ENCODE measurements around the gene INPP4B. TPM values are rescaled to one million over a fixed set of nuclear protein-coding genes. Genes with fewer than 3 reads are reported as not detected.
A peak's percentile ranks its signal among the peaks of the same experiment; 100 is the strongest.

Gene INPP4B
- total and polyA plus RNA-seq, 2 donors (not counting 1 experiment from before 2014, with no cell fraction given): 19.7 to 22.2 TPM

DNA sequence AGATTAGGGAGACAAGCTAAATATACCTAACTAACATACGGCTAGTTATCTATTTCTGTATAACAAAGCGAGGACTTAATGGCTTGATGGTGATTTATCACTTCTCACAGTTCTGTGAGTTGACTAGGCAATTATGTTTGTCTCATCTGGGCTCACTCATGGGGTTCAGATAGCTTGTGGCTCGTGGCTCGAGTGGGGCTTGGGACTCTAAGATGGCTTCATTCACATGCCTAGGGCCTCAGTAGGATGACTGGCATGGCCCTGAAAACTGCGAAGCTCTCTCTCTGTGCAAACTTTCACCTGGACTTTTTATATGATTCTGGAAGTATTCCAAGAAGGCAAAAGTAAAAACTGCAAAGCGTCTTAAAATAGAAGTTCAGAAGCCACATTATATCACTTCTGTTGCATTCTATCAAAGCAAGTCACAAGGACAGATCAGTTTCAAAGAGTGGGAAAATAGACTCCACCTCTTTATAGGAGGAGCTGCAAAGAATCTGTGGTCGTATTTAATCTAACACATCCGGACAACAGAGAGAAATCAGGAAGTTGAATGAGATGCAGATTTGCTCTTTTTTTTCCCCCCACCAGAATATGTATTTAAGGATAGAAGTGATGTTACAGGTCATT lies 491.2 kb downstream of the INPP4B start:
- Histone ChIP-seq H3K9ac (ENCODE audit: insufficient read depth, low read length) (no peak overlapping the region), H3K79me2 (ENCODE audit: control insufficient read depth, insufficient read depth, low read length) (no peaks in the 10 kb centered on the region), H3K27me3 (ENCODE audit: control insufficient read depth, insufficient read depth, low read length) (no peaks in the 10 kb centered on the region), H3K4me1 (ENCODE audit: control insufficient read depth, extremely low read depth, insufficient read depth, low read length) (no peaks in the 10 kb centered on the region), H3K4me2 (ENCODE audit: extremely low read depth, insufficient read depth, low read length) (no peak overlapping the region), H3K9me3 (ENCODE audit: control insufficient read depth, insufficient read depth, low read depth, low read length) (no peaks in the 10 kb centered on the region), H4K20me1 (ENCODE audit: control insufficient read depth, extremely low read depth, insufficient read depth, low read length) (no peaks in the 10 kb centered on the region), H3K36me3 (ENCODE audit: control insufficient read depth, insufficient read depth, low read length) (no peaks in the 10 kb centered on the region), H2AFZ (ENCODE audit: low read length) (no peak overlapping the region), H3K4me3 (replicated peaks in 1 of 4; ENCODE audit: control extremely low read depth in 1 of 4, insufficient read depth in 1 of 4, low read depth in 3 of 4, low read length in 4 of 4) (no peak overlapping the region), H3K27ac (ENCODE audit: insufficient read depth, low read length) (no peak overlapping the region)
- DNase-seq (ENCODE audit: low read depth in 2 of 2): no peak
- TF ChIP-seq EZH2 (IDR thresholded peaks at IDR 0.05; ENCODE audit: low read length, missing control alignments): no peak
- TF ChIP-seq, protein P1, sequence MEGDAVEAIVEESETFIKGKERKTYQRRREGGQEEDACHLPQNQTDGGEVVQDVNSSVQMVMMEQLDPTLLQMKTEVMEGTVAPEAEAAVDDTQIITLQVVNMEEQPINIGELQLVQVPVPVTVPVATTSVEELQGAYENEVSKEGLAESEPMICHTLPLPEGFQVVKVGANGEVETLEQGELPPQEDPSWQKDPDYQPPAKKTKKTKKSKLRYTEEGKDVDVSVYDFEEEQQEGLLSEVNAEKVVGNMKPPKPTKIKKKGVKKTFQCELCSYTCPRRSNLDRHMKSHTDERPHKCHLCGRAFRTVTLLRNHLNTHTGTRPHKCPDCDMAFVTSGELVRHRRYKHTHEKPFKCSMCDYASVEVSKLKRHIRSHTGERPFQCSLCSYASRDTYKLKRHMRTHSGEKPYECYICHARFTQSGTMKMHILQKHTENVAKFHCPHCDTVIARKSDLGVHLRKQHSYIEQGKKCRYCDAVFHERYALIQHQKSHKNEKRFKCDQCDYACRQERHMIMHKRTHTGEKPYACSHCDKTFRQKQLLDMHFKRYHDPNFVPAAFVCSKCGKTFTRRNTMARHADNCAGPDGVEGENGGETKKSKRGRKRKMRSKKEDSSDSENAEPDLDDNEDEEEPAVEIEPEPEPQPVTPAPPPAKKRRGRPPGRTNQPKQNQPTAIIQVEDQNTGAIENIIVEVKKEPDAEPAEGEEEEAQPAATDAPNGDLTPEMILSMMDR (conservative IDR thresholded peaks at IDR 0.05 in 1 of 2, IDR thresholded peaks at IDR 0.05 in 1 of 2; ENCODE audit: low read depth in 1 of 2, low read length in 2 of 2): no peak

DNA sequence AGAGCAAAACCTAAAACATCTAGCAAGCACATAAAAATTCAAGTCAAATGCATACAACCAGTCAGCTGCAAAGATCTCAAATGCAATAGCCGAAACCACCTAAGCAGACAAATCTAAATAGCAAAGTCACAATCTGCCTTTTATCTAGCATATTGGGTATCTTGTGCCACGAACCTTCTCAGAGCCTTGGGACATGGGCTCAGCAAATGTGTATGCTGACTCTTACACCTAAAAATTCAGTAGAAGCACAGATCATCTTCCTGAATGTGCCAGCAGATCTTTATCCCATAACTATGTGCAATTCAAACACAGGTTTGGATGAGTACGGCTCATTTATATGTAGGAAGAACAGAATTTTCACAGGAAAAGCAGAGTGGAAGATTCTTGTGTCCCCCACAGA lies 492.1 kb downstream of the INPP4B start:
- H3K4me3 ChIP-seq (replicated peaks in 1 of 4; ENCODE audit: control extremely low read depth in 1 of 4, insufficient read depth in 1 of 4, low read depth in 3 of 4, low read length in 4 of 4): no peak overlapping the region
- H3K36me3 ChIP-seq (ENCODE audit: control insufficient read depth, insufficient read depth, low read length): no peaks in the 10 kb centered on the region
- H3K27ac ChIP-seq (ENCODE audit: insufficient read depth, low read length): no peak overlapping the region
- H3K79me2 ChIP-seq (ENCODE audit: control insufficient read depth, insufficient read depth, low read length): no peaks in the 10 kb centered on the region
- H4K20me1 ChIP-seq (ENCODE audit: control insufficient read depth, extremely low read depth, insufficient read depth, low read length): no peaks in the 10 kb centered on the region
- no peak overlapping the region for H2AFZ ChIP-seq (ENCODE audit: low read length)
- H3K4me1 ChIP-seq (ENCODE audit: control insufficient read depth, extremely low read depth, insufficient read depth, low read length): no peaks in the 10 kb centered on the region
- peak in 1 of 2 donors; percentile 51 for DNase-seq (ENCODE audit: low read depth in 2 of 2)
- H3K9me3 ChIP-seq (ENCODE audit: control insufficient read depth, insufficient read depth, low read depth, low read length): no peaks in the 10 kb centered on the region
- H3K27me3 ChIP-seq (ENCODE audit: control insufficient read depth, insufficient read depth, low read length): no peaks in the 10 kb centered on the region
- no peak overlapping the region for H3K9ac ChIP-seq (ENCODE audit: insufficient read depth, low read length)
- no peak for TF ChIP-seq EZH2 (IDR thresholded peaks at IDR 0.05; ENCODE audit: low read length, missing control alignments)
- TF ChIP-seq, protein P1 (conservative IDR thresholded peaks at IDR 0.05 in 1 of 2, IDR thresholded peaks at IDR 0.05 in 1 of 2; ENCODE audit: low read depth in 1 of 2, low read length in 2 of 2): no peak
- no peak overlapping the region for H3K4me2 ChIP-seq (ENCODE audit: extremely low read depth, insufficient read depth, low read length)

DNA sequence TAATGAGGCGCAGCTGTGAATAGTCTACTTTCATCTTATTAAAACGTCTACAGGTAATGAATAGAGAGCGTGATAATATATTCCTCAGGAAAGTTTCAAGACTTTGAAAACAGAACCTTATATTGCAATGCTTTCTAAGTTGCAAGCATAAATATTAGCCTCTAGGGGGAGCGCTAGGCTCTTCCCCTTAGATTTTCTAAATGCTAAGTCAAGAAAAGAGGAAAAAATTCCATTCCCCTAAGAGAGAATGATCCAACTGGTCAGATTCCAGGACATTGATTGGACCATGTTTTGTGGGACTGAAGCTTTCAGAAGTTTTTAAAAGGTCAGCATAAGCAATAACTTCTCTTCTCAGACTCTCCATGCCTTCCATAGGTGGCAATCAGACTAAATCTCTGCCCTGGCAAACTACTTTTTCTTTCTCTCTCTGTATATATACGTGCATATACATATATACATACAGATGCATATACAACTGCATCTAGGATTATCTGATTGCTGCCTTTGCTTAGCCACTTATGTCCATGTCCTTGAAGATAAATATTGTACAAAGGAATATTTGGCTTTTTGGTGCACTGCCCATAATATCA lies 492.9 kb downstream of the INPP4B start:
- no peaks in the 10 kb centered on the region for H3K4me1 ChIP-seq (ENCODE audit: control insufficient read depth, extremely low read depth, insufficient read depth, low read length)
- H4K20me1 ChIP-seq (ENCODE audit: control insufficient read depth, extremely low read depth, insufficient read depth, low read length): no peaks in the 10 kb centered on the region
- H2AFZ ChIP-seq (ENCODE audit: low read length): no peak overlapping the region
- H3K79me2 ChIP-seq (ENCODE audit: control insufficient read depth, insufficient read depth, low read length): no peaks in the 10 kb centered on the region
- H3K27ac ChIP-seq (ENCODE audit: insufficient read depth, low read length): no peak overlapping the region
- H3K27me3 ChIP-seq (ENCODE audit: control insufficient read depth, insufficient read depth, low read length): no peaks in the 10 kb centered on the region
- no peaks in the 10 kb centered on the region for H3K36me3 ChIP-seq (ENCODE audit: control insufficient read depth, insufficient read depth, low read length)
- H3K9ac ChIP-seq (ENCODE audit: insufficient read depth, low read length): no peak overlapping the region
- DNase-seq (ENCODE audit: low read depth in 2 of 2): peak; percentile 70 to 88
- H3K4me2 ChIP-seq (ENCODE audit: extremely low read depth, insufficient read depth, low read length): no peak overlapping the region
- no peak for TF ChIP-seq EZH2 (IDR thresholded peaks at IDR 0.05; ENCODE audit: low read length, missing control alignments)
- TF ChIP-seq, protein P1 (conservative IDR thresholded peaks at IDR 0.05 in 1 of 2, IDR thresholded peaks at IDR 0.05 in 1 of 2; ENCODE audit: low read depth in 1 of 2, low read length in 2 of 2): peak; percentile 82 to 83
- H3K4me3 ChIP-seq (replicated peaks in 1 of 4; ENCODE audit: control extremely low read depth in 1 of 4, insufficient read depth in 1 of 4, low read depth in 3 of 4, low read length in 4 of 4): no peak overlapping the region
- no peaks in the 10 kb centered on the region for H3K9me3 ChIP-seq (ENCODE audit: control insufficient read depth, insufficient read depth, low read depth, low read length)

Measured in fibroblast of lung (primary cell).